SK-N-SH (cell line): ENCODE data around the gene GAS7. TPM values are rescaled to one million over a fixed set of nuclear protein-coding genes. Genes with fewer than 3 reads are reported as not detected.
A peak's percentile ranks its signal among the peaks of the same experiment; 100 is the strongest.

Source experiments
- CTCF ChIA-PET: fragments of 300-600, 350-600 bp; formaldehyde crosslinking; extraction: SDS; loops from one replicate; lab custom pipeline; 2021; lab: Yijun Ruan, JAX
- POLR2A ChIA-PET: fragments of 350-600 bp; sonication (Branson Sonifier 250); formaldehyde crosslinking; extraction: SDS; loops from one replicate; lab custom pipeline; 2020; ENCODE audit warnings: antibody characterized with exemption, inconsistent platforms; lab: Yijun Ruan, JAX
- DNase-seq: peaks from one replicate; pipeline ENCODE4 v3.0.0; 2012
- H2AFZ ChIP-seq: fragments of 200-600 bp; sonication (generic); 2 replicates; pipeline ENCODE4 v1.8.1; 2016; ENCODE audit warnings: antibody characterized with exemption, mild to moderate bottlenecking, low read depth
- H3F3A ChIP-seq: fragments of 200-600 bp; sonication (generic); replicated peaks from 2 replicates; pipeline ENCODE3; 2016; ENCODE audit warnings: antibody characterized with exemption, mild to moderate bottlenecking; ENCODE audit not compliant: insufficient read depth
- H3K27ac ChIP-seq, 2 experiments: fragments of 200-500 bp in 1 of 2; fragments of 200-600 bp in 1 of 2; sonication (Bioruptor generic) in 1 of 2; sonication (generic), shearing (Covaris generic) in 1 of 2; 2 replicates each; pipeline versions ENCODE4 v1.5.1 to v1.6.1; 2014 to 2016; ENCODE audit warnings: low read depth in 2 of 2, inconsistent platforms in 1 of 2, low read length in 1 of 2, mild to moderate bottlenecking in 1 of 2, mixed read lengths in 1 of 2
- H3K27me3 ChIP-seq: fragments of 200-600 bp; sonication (generic), shearing (Covaris generic); 2 replicates; pipeline ENCODE4 v1.6.1; 2016; ENCODE audit warnings: mixed run types; ENCODE audit not compliant: insufficient read depth
- H3K36me3 ChIP-seq, 2 experiments: fragments of 200-500 bp in 1 of 2; fragments of 200-600 bp in 1 of 2; sonication (Bioruptor generic) in 1 of 2; sonication (generic) in 1 of 2; replicated peaks in 1 of 2; 2 replicates each; pipeline versions ENCODE3 to v1.5.1; 2014 to 2016; ENCODE audit warnings: low read length in 1 of 2, mild to moderate bottlenecking in 1 of 2; ENCODE audit not compliant: insufficient read depth in 2 of 2, control insufficient read depth in 1 of 2
- H3K4me1 ChIP-seq, 2 experiments: fragments of 200-500 bp in 1 of 2; fragments of 200-600 bp in 1 of 2; sonication (Bioruptor generic) in 1 of 2; sonication (generic), shearing (Covaris generic) in 1 of 2; 2 replicates each; pipeline versions ENCODE4 v1.5.1 to v1.6.1; 2014 to 2016; ENCODE audit warnings: low read depth in 1 of 2, low read length in 1 of 2, mixed run types in 1 of 2; ENCODE audit not compliant: insufficient read depth in 2 of 2, control insufficient read depth in 1 of 2
- H3K4me2 ChIP-seq: fragments of 200-600 bp; sonication (generic), shearing (Covaris generic); 2 replicates; pipeline ENCODE4 v1.6.1; 2017; ENCODE audit warnings: mixed run types
- H3K4me3 ChIP-seq, 2 experiments: fragments of 200-500 bp in 1 of 2; fragments of 200-600 bp in 1 of 2; sonication (Bioruptor generic) in 1 of 2; sonication (generic), shearing (Covaris generic) in 1 of 2; 2 replicates each; pipeline versions ENCODE4 v1.5.1 to v1.8.1; 2014 to 2016; ENCODE audit warnings: low read depth in 2 of 2, inconsistent platforms in 1 of 2, low read length in 1 of 2, mild to moderate bottlenecking in 1 of 2, mixed read lengths in 1 of 2, moderate library complexity in 1 of 2
- H3K79me2 ChIP-seq: fragments of 200-600 bp; sonication (generic); 2 replicates; pipeline ENCODE4 v1.8.1; 2017; ENCODE audit warnings: mild to moderate bottlenecking; ENCODE audit not compliant: insufficient read depth
- H3K9ac ChIP-seq: fragments of 200-600 bp; sonication (generic); 2 replicates; pipeline ENCODE4 v1.6.1; 2017; ENCODE audit warnings: mixed run types
- H3K9me2 ChIP-seq: fragments of 200-600 bp; sonication (generic); 2 replicates; pipeline ENCODE4 v1.6.1; 2017; ENCODE audit warnings: mixed run types
- H3K9me3 ChIP-seq: fragments of 200-600 bp; sonication (generic); 2 replicates; pipeline ENCODE4 v1.6.1; 2017; ENCODE audit warnings: mixed run types, mild to moderate bottlenecking, moderate library complexity
- H4K20me1 ChIP-seq: fragments of 200-600 bp; sonication (generic); 2 replicates; pipeline ENCODE4 v1.6.1; 2017; ENCODE audit warnings: mild to moderate bottlenecking, mixed run types; ENCODE audit not compliant: insufficient read depth
- EP300 ChIP-seq, 2 experiments: IDR thresholded peaks; 2 replicates each; pipeline versions ENCODE4 v1.4.0 to v1.6.1; 2012; ENCODE audit warnings: borderline replicate concordance in 1 of 2, low read depth in 1 of 2, low read length in 1 of 2
- EZH2phosphoT487 ChIP-seq: fragments of 200-600 bp; sonication (generic); IDR thresholded peaks from 2 replicates; pipeline ENCODE4 v1.6.1; 2017; ENCODE audit warnings: low read depth, mixed run types, mild to moderate bottlenecking, antibody characterized with exemption, moderate library complexity, borderline replicate concordance
- JUND ChIP-seq: IDR thresholded peaks from 2 replicates; pipeline ENCODE4 v1.4.0; 2012
- RAD21 ChIP-seq: IDR thresholded peaks from 2 replicates; pipeline ENCODE4 v1.6.1; 2012; ENCODE audit warnings: mild to moderate bottlenecking, low read length
- RFX5 ChIP-seq: IDR thresholded peaks from 2 replicates; pipeline ENCODE4 v1.6.1; 2012; ENCODE audit warnings: mild to moderate bottlenecking, improper control_type of control experiment, low read length
- RXRA ChIP-seq: IDR thresholded peaks from 2 replicates; pipeline ENCODE4 v1.4.0; 2012; ENCODE audit warnings: low read depth, mild to moderate bottlenecking, borderline replicate concordance
- TEAD4 ChIP-seq: IDR thresholded peaks from 2 replicates; pipeline ENCODE4 v1.4.0; 2012; ENCODE audit warnings: mild to moderate bottlenecking, borderline replicate concordance; ENCODE audit not compliant: insufficient read depth
- USF1 ChIP-seq: IDR thresholded peaks from 2 replicates; pipeline ENCODE4 v1.4.0; 2012; ENCODE audit warnings: low read depth, borderline replicate concordance
- YY1 ChIP-seq: IDR thresholded peaks from 2 replicates; pipeline ENCODE4 v1.4.0; 2012; ENCODE audit warnings: low read depth, mild to moderate bottlenecking
- WGBS: methylation state at CpG from one replicate; pipeline ENCODE4 v1.1.6; 2017; ENCODE audit warnings: low lambda C conversion rate; 5-methylcytosine and 5-hydroxymethylcytosine counted together
- polyA plus RNA-seq, 3 experiments: library from polyadenylated mRNA; depleted of rRNA; stranded (reverse); fragments of >200 nt; gene quantifications; 2 replicates each; pipeline ENCODE4 v1.2.3, GENCODE V29; 2012
- TF ChIP-seq, protein P1 (sequence below): fragments of 200-600 bp; sonication (generic); IDR thresholded peaks from 2 replicates; pipeline ENCODE4 v1.6.1; 2017; ENCODE audit warnings: antibody characterized with exemption, mild to moderate bottlenecking, moderate library complexity

Gene GAS7
- polyA plus RNA-seq, 1 of the 3 experiments (the other 2 are of a cell fraction) = 0.12 TPM

- no peak overlapping the region for H3K27ac ChIP-seq
- POLR2A ChIA-PET = no interaction called here
- H4K20me1 ChIP-seq = no peaks in the 10 kb centered on the region
- no peaks in the 10 kb centered on the region for H3K36me3 ChIP-seq
- H3K9ac ChIP-seq = no peak overlapping the region
- no peaks in the 10 kb centered on the region for H3K9me3 ChIP-seq
- CTCF ChIA-PET = no interaction called here
- no peak overlapping the region for H3K4me3 ChIP-seq
- no peak for DNase-seq
- no peaks in the 10 kb centered on the region for H3K79me2 ChIP-seq
- no peaks in the 10 kb centered on the region for H3F3A ChIP-seq
- H3K4me2 ChIP-seq = no peak overlapping the region
- H3K9me2 ChIP-seq = no peaks in the 10 kb centered on the region
- TF ChIP-seq EP300 (IDR thresholded peaks at IDR 0.05; ENCODE audit: borderline replicate concordance in 1 of 2, low read depth in 1 of 2, low read length in 1 of 2) (no peak), JUND (no peak), RXRA (no peak), TEAD4 (no peak), USF1 (no peak), YY1 (no peak), EZH2phosphoT487 (no peak)
- H3K27me3 ChIP-seq = peaks cover 20% of the 10 kb centered on the region; the same call in 1 of the 2 replicates
- 19% methylated on average over 10 of the region's 14 CpGs for WGBS
- H2AFZ ChIP-seq = no peak overlapping the region
- no peaks in the 10 kb centered on the region for H3K4me1 ChIP-seq
Observed at GRCh38 chr17:9906616-9907015, 291.8 kb downstream of the GAS7 start.

DNA sequence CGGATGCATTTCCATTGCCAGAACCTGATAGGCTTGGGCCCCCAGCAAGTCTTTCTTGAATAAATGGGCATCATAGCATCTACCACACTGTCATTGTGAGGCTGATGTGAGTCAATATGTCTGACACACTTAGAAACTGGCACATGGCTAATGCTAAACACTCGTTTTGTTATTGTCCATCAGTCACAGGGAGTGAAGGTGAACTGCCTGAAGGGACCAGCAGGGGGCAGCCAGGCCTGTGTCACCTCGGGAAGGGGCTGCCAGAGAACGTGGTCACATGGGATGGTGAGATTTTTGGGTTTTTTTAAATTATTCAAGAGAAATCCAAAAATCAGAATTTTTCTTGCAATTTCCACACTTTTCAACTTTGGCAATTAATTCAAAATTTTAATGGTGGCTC, 292.5 kb downstream of the GAS7 start:
- Histone ChIP-seq H3K4me1 (no peaks in the 10 kb centered on the region), H3K79me2 (no peaks in the 10 kb centered on the region), H4K20me1 (no peaks in the 10 kb centered on the region), H3K27me3 (peaks cover 12% of the 10 kb centered on the region; the same call in 1 of the 2 replicates), H3F3A (no peaks in the 10 kb centered on the region), H2AFZ (no peak overlapping the region), H3K9me3 (no peaks in the 10 kb centered on the region), H3K4me2 (no peak overlapping the region), H3K27ac (no peak overlapping the region), H3K9ac (no peak overlapping the region), H3K9me2 (no peaks in the 10 kb centered on the region), H3K4me3 (peak overlapping the region in 1 of 2 experiments; percentile 39; a peak in 1 of 4 replicates), H3K36me3 (no peaks in the 10 kb centered on the region)
- ChIA-PET POLR2A (no interaction called here), CTCF (no interaction called here)
- DNase-seq = peak; percentile 64
- TF ChIP-seq, protein P1, sequence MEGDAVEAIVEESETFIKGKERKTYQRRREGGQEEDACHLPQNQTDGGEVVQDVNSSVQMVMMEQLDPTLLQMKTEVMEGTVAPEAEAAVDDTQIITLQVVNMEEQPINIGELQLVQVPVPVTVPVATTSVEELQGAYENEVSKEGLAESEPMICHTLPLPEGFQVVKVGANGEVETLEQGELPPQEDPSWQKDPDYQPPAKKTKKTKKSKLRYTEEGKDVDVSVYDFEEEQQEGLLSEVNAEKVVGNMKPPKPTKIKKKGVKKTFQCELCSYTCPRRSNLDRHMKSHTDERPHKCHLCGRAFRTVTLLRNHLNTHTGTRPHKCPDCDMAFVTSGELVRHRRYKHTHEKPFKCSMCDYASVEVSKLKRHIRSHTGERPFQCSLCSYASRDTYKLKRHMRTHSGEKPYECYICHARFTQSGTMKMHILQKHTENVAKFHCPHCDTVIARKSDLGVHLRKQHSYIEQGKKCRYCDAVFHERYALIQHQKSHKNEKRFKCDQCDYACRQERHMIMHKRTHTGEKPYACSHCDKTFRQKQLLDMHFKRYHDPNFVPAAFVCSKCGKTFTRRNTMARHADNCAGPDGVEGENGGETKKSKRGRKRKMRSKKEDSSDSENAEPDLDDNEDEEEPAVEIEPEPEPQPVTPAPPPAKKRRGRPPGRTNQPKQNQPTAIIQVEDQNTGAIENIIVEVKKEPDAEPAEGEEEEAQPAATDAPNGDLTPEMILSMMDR = peak; percentile 48
- TF ChIP-seq RFX5 (no peak), RAD21 (peak; percentile 18; the same call in 1 of the 2 replicates)
- 11% methylated on average over 4 of the region's 4 CpGs for WGBS
